ENCODE data around the gene PFKFB2. TPM values are rescaled to one million over a fixed set of nuclear protein-coding genes. Genes with fewer than 3 reads are reported as not detected.

Gene PFKFB2
- polyA plus RNA-seq (ENCODE audit: insufficient read length in 4 of 4): 10 to 100 TPM; 15.4 to 18.2 (median 17.6) TPM

DNA sequence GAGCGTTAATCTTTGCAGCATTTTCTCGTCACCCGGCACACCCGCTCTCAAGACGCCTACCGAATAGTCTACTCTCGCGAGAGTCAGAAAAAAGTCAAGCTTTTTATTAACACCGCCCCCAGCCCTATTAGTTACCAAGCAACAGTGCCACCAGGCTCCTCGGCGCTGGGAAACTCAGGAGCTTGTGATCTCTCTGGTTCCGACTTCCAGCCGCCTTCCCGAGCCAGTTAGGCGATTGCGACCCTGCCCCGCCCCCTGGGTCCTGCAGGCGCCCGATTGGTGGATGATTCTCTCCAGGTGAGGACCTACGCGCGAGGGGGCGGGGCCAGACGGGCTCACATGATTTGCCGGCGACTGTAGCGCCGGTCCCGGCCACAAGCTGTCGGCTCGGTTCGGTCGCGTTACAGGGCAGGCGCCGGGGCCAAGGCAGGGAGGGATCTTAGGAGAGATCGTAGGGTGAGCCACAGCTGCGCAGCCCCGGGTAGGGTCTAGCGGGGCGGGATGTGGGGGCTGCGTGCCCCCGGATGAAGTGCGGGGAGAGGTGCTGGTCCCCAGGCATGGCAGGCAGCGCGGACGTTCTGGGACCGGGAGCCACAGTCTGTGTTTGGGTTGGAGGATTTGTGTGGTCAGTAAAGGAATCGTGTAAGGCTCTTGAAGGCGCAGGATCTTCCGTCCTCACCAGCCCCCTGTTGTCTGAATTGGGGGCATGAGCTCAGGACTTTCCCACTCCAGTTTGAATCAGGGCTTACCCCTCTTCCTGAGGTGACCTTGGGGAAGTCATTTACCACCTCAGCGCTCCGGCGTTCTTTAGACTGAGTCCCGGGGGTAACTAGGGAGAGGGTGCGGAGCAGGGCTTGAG lies at the start of gene PFKFB2:
TSS of gene PFKFB2 (plus strand) at position 365 of the 859 bp plus-strand sequence. CDS start 1,443 bp downstream, outside the sequence.
- peak; percentile 85 to 97 (median 93) for DNase-seq (ENCODE audit: low read depth in 4 of 4, low spot score in 3 of 4)

DNA sequence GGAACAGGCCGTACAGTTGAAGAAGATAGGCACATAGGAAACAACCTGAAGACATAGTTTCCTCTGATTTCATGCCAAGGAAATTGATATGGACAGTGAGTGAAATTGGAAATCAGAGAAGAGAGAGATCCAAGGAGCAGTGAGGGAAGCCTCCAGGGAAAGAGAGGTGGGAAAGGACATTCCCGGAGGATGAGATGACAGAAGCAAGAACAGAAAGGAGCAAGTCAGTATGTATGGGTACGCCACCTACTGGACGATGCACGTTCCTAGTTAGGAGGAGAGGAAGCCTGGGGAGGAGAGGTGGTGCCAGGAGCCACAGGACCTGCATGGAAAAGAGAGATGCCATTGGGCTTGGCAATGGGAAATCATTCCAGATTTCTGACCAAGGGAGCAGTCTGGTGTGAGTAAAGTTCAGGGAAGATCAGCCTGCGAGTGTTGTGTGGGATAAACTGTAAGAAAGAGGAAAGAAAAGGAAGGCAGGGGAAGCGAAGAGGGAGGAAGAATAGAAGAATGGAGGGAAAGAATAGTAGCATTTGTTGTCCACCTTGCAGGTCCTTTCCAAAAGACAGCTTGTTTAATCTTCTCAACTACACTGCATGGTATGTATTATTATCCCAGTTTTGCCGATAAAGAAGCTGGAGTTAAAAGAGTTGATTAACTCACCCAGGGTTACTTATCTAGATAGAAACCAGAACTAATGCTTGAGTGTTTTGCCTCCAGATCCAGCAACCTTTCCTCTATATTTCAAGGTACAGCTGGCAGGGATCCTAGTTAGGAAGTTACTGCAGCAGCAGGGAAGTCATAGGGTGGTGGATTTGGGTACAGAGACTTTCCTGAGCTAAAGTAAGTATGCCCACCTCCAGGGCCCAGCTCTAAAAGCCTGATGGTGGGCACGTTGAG lies 47.9 kb upstream of the PFKFB2 start:
- DNase-seq (ENCODE audit: low read depth in 4 of 4, low spot score in 3 of 4): no peak

DNA sequence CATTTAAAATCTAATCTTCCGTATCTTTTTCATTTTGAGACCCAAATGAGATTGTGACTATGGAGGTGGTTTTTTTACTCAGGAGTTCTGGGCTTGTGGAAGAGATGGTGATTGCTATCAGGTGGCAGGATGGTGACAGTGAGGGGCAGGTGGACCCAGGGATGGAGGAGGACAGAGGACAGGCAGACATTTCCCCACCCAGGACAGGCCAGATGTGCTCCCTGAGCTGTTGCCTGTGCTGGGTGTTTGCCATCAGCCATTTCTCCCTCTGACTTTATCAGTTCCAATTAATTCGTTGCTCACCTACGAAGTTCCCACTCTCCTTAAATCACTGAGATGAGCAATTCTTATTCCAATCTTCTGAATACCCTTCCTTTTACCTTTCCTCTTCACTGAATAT lies 47.0 kb upstream of the PFKFB2 start:
- no peak for DNase-seq (ENCODE audit: low read depth in 4 of 4, low spot score in 3 of 4)

DNA sequence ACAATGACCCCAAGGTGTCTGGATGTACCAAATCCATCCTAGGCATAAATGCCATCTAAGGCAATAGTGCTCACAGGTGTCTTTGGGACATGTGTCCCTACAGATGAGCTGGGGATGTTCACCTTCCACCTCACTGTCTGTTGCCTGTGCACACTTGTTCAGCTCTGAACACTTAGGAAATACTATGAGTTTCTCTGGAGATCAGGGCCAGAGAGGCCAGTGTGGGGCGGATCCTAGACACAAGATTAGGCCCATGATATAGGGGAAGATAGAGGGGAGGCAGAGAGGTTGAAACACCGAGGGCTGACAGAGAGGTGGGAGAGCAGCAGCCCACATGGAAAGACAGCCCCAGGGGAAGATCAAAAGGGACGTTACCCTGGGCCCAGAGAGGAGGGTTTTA lies 46.2 kb upstream of the PFKFB2 start:
- DNase-seq (ENCODE audit: low read depth in 4 of 4, low spot score in 3 of 4): no peak

DNA sequence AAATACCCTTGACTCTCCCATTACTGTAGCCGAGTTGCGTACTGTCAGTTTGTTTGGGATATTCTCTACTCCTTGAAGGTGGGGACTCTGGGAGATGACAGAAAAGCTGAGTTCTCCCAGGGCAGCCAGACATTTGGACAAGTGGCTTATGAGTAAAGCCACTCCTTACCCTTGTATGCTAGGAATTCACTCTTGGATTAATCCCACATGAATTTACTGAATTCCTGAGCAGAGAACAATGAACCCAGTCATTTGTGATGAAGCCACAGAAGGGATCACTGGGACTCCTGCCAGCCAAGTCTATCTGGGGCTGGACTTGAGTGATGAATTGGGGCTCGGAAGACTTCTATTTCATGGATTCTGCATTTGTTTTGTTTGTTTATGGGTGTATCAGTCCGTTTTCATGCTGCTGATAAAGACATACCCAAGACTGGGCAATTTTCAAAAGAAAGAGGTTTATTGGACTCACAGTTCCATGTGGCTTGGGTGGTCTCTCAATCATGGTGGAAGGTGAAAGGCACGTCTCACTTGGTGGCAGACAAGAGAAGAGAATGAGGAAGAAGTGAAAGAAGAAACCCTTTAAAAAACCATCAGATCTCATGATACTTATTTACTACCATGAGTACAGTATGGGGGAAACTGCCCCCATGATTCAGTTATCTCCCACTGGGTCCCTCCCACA lies 45.6 kb upstream of the PFKFB2 start:
- no peak for DNase-seq (ENCODE audit: low read depth in 4 of 4, low spot score in 3 of 4)

DNA sequence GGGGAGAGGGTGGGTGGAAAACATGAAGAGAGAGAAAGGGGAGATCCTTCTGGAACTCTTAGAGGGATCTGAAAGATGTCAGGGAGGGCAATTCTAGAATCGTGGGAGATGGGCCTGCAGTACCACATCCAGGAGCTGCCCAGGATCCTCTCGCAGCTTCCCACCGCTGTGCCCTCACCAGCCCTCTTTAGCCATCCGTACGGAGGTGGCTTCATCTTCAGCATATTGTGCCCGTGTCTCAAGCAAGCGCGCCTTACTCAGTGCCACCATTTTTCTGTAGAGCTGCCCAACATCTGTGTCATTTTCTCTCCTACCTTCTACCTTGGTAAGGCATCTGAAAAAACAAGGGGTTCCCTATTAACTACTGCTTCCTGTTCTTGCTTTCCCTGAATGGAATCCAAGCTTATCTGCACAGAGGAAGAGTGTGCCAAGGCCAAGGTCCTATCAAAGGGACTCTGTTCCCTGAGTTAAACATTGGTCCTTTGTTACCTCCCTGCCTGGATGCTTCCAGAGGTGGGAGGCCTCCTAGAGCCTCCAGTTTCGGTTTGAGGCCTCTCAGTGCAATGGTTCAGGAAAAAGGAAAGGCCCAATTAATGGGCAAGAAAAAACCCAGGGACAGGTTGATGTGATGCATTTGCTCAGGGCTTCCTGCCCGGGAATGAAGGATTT lies 43.8 kb upstream of the PFKFB2 start:
- no peak for DNase-seq (ENCODE audit: low read depth in 4 of 4, low spot score in 3 of 4)

DNA sequence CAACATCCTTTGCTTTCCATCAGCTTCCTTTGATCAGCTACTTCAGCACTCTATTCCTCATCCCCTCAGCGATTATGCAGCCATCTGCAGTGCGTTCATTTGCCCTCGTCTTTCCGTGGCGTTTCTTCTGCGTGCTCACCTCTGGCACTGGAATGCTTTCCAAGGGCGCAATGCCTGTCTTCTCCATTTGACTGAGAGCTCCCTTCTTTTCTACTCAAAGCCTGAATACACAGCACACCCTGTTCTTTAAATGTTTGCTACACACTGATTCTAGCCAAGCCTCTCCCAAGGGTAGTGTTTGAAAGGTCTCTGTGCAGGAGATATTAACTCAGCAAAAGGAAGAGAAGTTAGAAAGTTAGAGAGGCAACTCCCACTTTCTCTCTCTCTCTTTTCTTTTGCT lies 43.1 kb upstream of the PFKFB2 start:
- no peak for DNase-seq (ENCODE audit: low read depth in 4 of 4, low spot score in 3 of 4)

DNA sequence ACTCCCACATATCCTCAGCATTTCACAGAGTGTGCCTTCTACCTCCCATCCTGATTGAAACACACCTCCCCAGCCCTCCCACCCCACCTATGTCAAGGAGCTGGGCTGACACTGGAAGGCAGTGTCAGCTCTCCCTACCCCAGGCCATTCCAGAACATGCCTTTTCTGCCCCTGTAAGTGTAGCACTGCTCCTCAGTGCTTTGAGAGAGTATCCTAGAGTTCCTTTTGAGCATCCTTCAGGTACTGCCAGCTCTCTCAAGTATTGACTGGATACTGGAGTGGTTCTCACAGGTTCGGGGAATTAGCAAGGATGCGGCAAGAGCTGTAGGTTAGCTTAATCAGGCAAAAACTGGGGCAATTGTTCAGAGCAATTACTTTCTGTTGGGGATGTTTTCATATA lies 42.3 kb upstream of the PFKFB2 start:
- DNase-seq (ENCODE audit: low read depth in 4 of 4, low spot score in 3 of 4): no peak

DNA sequence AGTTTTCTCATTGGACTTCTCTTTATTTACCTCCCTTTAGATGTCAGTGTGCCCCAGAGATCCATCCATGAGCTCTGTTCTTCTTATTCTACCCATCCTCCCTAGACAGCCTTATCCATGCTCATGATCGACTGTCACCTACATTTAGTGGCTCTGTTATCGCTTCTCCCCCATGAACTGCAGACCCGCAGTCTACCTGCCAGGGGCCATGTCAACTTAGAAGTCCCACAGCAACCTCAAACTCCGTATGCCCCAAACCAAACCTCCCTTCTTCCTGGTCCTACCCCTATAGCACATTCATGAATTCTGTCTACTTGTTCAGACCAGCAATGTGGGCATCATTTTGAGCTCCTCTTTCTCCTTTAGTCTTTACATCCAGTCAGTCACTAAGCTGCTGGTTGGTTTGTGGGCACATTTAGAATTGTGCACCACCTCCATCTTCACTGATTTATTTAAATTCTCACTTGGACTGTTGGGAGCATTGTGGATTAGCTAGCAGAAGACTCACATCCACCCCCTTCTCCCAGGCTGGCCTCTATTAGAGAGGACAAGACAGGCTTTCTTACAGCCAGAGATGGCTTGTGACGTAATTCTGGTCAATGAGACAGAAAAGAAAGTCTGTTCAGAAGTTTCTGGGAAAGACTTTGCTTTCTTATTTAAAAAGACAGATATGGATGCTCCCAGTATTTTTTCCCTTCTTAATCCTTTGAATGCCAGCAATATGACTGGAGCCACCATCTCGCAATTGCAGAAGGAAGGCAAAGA lies 39.6 kb upstream of the PFKFB2 start:
- no peak for DNase-seq (ENCODE audit: low read depth in 4 of 4, low spot score in 3 of 4)

DNA sequence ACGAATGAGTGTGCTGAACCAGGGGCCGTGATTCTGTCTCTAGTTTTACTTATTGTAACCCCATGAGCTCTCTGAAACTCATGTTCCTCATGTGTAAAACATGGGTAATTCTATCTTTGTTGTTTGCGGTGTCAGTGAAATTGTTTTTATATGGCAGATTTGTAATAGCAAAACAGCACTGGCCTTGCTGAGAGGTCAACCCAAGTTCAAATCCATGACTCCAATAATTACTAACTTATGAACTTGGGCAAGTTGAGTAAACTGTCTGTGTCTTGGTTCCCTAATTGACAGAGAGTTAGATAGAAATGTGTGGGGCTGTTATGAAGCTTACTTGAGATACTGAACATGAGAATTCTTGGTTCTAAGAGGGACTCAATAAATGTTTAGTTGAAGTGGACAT lies 38.3 kb upstream of the PFKFB2 start:
- no peak for DNase-seq (ENCODE audit: low read depth in 4 of 4, low spot score in 3 of 4)

DNA sequence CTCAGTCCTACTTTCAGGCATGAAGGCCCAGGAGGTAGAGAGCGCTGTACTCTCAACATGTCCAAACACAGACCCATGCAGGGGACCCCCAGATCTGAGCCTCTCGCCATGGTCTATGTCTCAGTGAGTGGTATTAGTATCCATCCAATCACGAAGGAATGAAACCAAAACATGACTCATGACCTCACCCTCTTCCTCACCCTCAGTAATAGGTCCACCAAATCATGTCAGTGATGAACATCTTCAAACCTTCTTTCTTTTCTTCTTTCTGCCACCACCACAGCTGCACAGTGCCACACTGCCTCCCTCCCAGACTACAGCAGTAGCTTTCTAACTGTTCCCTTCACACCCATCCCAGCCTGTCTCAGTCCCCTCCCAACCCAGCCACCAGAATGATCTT lies 37.3 kb upstream of the PFKFB2 start:
- no peak for DNase-seq (ENCODE audit: low read depth in 4 of 4, low spot score in 3 of 4)

DNA sequence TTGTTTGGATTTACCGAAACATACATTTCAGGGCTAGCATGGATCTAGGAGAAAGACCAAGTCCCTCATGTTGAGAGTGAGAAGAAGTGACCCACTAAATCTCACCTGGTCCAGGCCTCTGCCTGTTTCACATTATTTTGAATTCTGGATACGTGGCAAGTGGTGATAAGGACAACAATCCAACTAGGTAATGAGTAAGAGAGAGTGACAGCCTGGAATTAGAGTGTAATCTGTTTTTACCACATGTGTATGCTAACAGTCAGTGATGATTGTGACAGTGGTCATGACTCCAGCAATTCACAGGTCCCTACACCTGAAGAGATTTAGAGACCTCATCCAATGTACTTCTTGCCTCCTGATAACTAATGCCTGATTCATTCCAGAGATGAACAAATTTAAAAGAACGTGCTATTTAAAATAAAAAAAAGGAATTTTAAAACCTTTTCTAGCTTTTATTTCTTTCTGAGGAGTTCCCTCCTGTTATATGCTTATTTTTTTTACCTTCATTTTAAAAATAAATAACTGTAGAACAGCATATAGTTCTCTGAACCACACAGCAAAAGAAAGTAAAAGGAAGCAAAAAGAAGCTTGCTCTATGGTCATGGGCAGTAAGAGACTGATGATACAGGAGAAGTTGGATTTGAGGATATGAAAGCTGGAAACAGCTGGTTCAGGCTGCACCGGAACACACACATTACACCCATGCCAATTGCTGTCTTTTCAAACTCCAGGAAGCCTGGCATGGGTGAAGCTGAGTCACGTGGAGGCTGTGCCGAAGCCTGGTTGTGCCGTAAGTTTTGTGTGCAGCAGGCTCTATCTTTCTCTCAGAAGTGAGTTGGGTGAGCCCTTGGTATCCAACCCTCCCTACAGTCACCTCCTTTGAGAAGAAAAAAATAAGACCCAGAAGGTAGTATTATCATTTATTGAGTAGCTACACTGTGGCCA lies 35.2 kb upstream of the PFKFB2 start:
- no peak for DNase-seq (ENCODE audit: low read depth in 4 of 4, low spot score in 3 of 4)

DNA sequence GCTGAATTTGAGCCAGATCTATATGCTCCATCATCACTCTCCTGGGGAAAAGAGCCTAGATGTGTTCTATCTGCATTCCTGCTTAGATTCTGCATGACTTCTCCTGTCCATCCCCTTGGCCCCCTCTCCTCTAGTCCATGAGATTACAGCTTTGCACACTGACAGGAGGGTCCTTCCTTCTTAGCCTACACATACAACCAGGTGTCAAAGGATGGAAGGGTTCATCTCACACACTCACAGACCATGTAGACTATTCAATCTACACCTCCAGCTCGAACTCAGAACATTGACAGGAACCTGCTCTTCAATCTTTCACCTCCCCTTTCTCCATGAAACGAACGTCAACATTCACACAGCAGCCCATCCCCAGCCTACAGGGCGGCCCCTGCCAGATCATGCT lies 34.4 kb upstream of the PFKFB2 start:
- DNase-seq (ENCODE audit: low read depth in 4 of 4, low spot score in 3 of 4): no peak

DNA sequence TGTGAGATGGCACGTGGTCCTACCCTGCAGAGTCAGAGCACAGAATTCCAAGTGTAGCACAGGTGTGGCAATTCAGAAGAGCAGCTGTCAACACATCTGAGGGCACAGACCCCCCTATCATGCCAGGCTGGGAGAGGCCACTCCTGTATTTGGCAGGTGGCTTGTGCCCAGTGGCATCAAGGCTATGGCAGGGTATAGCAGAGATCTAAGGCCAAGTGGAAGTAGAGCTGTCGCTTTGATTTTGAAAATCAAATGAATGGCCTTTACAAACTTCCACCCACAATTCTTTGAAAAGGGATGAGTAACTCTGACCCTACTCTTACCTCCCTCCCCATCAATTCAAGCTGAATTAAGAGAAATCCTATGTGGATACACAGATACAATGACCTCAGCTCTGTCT lies 33.9 kb upstream of the PFKFB2 start:
- DNase-seq (ENCODE audit: low read depth in 4 of 4, low spot score in 3 of 4): no peak

DNA sequence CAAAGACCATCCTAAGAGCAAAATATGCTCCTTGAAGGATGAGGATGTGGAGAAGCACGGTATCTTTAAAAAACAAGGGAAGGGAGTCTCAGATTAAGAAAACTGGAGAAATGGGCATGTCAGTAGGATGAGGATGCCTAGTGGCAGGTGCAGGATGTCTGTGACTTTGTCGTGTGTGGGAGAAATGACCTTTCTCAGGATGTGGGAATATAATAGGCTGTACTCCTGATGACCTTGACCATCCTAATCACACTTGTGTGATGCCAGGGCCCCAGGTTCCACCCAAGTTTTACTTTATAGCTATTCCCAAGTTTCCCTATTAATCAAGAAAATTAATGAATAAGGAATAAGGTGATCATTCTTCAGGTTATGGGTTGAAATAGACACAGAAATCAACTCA lies 33.4 kb upstream of the PFKFB2 start:
- no peak for DNase-seq (ENCODE audit: low read depth in 4 of 4, low spot score in 3 of 4)

DNA sequence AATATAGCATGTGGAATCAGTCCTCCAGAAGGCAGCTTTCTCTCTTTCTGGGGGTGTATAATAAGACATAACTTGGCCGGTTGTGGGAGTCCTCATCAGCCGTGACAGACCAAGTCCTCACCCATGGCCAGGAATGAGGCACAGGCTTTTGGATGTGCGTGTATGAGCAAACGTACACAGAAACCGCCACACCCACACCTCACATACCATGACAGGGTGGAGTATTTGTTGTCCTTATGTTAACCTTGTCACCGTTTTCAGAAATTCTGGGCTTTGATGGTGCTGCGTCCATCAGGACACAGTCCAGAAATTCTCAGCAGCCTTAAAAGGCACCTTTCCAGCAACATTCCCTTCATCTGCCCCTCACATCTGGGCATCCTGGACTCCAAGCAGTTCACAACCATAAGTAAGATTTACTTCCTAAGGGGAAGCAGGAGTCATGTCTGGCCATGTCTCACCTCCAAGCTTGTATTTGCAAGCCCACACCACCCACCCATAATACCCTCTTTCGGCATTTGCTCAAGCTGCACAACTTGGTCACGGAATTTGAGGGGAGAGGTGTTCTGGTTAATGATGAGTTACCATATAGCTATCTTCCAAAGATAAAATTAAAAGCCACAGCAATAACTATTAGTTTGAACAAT lies 32.9 kb upstream of the PFKFB2 start:
- DNase-seq (ENCODE audit: low read depth in 4 of 4, low spot score in 3 of 4): no peak

DNA sequence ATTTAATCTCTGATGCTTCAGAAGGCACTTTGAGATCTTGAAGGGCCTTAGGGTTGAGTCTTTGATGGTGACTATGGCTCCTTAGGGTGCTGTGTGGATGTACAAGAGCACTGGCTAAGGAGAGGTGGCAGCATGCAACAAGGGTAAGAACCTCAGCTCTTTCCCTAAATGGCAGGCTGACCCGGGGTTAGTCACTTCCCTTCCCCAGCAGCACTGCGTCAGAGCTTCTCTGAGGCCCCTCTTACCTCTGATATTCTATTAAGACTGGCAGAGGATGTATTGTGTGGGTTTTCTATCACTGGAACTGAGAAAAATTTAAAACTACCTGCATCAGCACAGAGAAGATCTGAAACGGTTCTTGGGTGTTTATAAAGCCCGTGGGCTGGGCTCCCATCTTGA lies 32.4 kb upstream of the PFKFB2 start:
- no peak for DNase-seq (ENCODE audit: low read depth in 4 of 4, low spot score in 3 of 4)

Measured in right renal pelvis (tissue), 4 donors.